Measurements from ENCODE around the gene IQCH. TPM values are rescaled to one million over a fixed set of nuclear protein-coding genes. Genes with fewer than 3 reads are reported as not detected.

The IQCH gene
- total RNA-seq, 2 donors from 2014 or later = 1.6 to 6.7 TPM

- Histone ChIP-seq H3K27me3 (no peaks in the 10 kb centered on the region), H3K36me3 (replicated peaks in 1 of 2; ENCODE audit: insufficient read depth in 1 of 2, low read depth in 2 of 2) (no peaks in the 10 kb centered on the region), H3K9me3 (no peaks in the 10 kb centered on the region), H3K4me3 (no peak overlapping the region), H3K4me1 (peaks cover 8% of the 10 kb centered on the region), H3K27ac (no peak overlapping the region)
- ATAC-seq = no peak
- WGBS, 2 donors = 82 to 84% methylated on average over 5 of the region's 5 CpGs
- no peak for TF ChIP-seq POLR2A (IDR thresholded peaks at IDR 0.05)
- TF ChIP-seq, protein P1, sequence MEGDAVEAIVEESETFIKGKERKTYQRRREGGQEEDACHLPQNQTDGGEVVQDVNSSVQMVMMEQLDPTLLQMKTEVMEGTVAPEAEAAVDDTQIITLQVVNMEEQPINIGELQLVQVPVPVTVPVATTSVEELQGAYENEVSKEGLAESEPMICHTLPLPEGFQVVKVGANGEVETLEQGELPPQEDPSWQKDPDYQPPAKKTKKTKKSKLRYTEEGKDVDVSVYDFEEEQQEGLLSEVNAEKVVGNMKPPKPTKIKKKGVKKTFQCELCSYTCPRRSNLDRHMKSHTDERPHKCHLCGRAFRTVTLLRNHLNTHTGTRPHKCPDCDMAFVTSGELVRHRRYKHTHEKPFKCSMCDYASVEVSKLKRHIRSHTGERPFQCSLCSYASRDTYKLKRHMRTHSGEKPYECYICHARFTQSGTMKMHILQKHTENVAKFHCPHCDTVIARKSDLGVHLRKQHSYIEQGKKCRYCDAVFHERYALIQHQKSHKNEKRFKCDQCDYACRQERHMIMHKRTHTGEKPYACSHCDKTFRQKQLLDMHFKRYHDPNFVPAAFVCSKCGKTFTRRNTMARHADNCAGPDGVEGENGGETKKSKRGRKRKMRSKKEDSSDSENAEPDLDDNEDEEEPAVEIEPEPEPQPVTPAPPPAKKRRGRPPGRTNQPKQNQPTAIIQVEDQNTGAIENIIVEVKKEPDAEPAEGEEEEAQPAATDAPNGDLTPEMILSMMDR (IDR thresholded peaks at IDR 0.05) = no peak
- intact Hi-C loops (cut with DNase I) = no loop called here
- no peak for DNase-seq
Measured at GRCh38 chr15:67458331-67459029, 203.9 kb downstream of the IQCH start.

DNA sequence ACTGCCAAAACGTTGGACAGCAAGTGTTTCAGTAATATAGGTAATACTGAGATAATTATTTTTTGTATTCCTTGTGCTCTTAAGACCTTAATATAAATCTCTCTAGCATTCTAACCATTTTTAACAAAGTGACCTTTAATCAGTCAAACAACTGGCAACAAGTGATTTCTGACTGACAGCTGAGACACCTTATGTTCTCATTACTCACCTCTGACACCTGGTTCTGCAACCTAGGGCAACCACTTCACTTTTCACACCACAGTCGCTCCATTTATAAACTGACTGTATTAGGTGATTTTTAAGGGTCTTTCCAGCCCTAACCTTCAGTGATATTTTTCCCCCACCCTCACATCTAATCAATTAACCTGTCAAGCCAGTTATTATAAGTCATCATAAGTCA lies 205.9 kb downstream of the IQCH start:
- no peaks in the 10 kb centered on the region for H3K9me3 ChIP-seq
- intact Hi-C loops (cut with DNase I) = loop anchor here (5.0 kb wide), 1 partner anchor 372 kb away; no protein-coding TSS in a partner anchor
- TF ChIP-seq POLR2A (IDR thresholded peaks at IDR 0.05) = no peak
- TF ChIP-seq, protein P1 (IDR thresholded peaks at IDR 0.05) = no peak
- H3K27ac ChIP-seq = no peak overlapping the region
- peaks cover 8% of the 10 kb centered on the region for H3K4me1 ChIP-seq
- DNase-seq (no peak), ATAC-seq (no peak)
- H3K27me3 ChIP-seq = no peaks in the 10 kb centered on the region
- H3K36me3 ChIP-seq (replicated peaks in 1 of 2; ENCODE audit: insufficient read depth in 1 of 2, low read depth in 2 of 2) = no peaks in the 10 kb centered on the region
- no peak overlapping the region for H3K4me3 ChIP-seq
- 64 to 65% methylated on average over 2 of the region's 2 CpGs for WGBS, 2 donors

- TF ChIP-seq, protein P1 (IDR thresholded peaks at IDR 0.05) = no peak
- no peak for TF ChIP-seq POLR2A (IDR thresholded peaks at IDR 0.05)
- H3K4me3 ChIP-seq = no peak overlapping the region
- no peaks in the 10 kb centered on the region for H3K27me3 ChIP-seq
- WGBS, 2 donors = 95 to 98% methylated on average over 6 of the region's 6 CpGs
- DNase-seq = no peak
- H3K27ac ChIP-seq = no peak overlapping the region
- intact Hi-C loops (cut with DNase I) = loop anchor here (5.0 kb wide), 1 partner anchor 371 kb away; no protein-coding TSS in a partner anchor
- no peaks in the 10 kb centered on the region for H3K36me3 ChIP-seq (replicated peaks in 1 of 2; ENCODE audit: insufficient read depth in 1 of 2, low read depth in 2 of 2)
- H3K4me1 ChIP-seq = peaks cover 5% of the 10 kb centered on the region
- ATAC-seq = no peak
- H3K9me3 ChIP-seq = no peaks in the 10 kb centered on the region
Measured at GRCh38 chr15:67461735-67462134, 207.1 kb downstream of the IQCH start.

- DNase-seq (no peak), ATAC-seq (no peak)
- Histone ChIP-seq H3K4me3 (no peak overlapping the region), H3K4me1 (peaks cover under 1% of the 10 kb centered on the region), H3K27ac (no peak overlapping the region), H3K27me3 (no peaks in the 10 kb centered on the region), H3K9me3 (no peaks in the 10 kb centered on the region), H3K36me3 (replicated peaks in 1 of 2; ENCODE audit: insufficient read depth in 1 of 2, low read depth in 2 of 2) (no peaks in the 10 kb centered on the region)
- 87 to 88% methylated on average over 3 of the region's 3 CpGs for WGBS, 2 donors
- TF ChIP-seq, protein P1 (IDR thresholded peaks at IDR 0.05) = no peak
- intact Hi-C loops (cut with DNase I) = loop anchor here (5.0 kb wide), 1 partner anchor 369 kb away; no protein-coding TSS in a partner anchor
Measured at GRCh38 chr15:67462875-67463274, 208.3 kb downstream of the IQCH start.

GRCh38 chr15:67463488-67463887 lies 208.9 kb downstream of the IQCH start:
- no peaks in the 10 kb centered on the region for H3K9me3 ChIP-seq
- TF ChIP-seq, protein P1 (IDR thresholded peaks at IDR 0.05) = no peak
- no peak for TF ChIP-seq POLR2A (IDR thresholded peaks at IDR 0.05)
- no peak overlapping the region for H3K4me3 ChIP-seq
- H3K27me3 ChIP-seq = no peaks in the 10 kb centered on the region
- no peak overlapping the region for H3K27ac ChIP-seq
- DNase-seq (no peak), ATAC-seq (no peak)
- H3K4me1 ChIP-seq = peaks cover 3% of the 10 kb centered on the region
- H3K36me3 ChIP-seq (replicated peaks in 1 of 2; ENCODE audit: insufficient read depth in 1 of 2, low read depth in 2 of 2) = no peaks in the 10 kb centered on the region
- intact Hi-C loops (cut with DNase I) = loop anchor here (5.0 kb wide), 1 partner anchor 369 kb away; no protein-coding TSS in a partner anchor

Data from body of pancreas (tissue), 4 donors.